ENCODE measurements around the gene SH3GL1. TPM values are rescaled to one million over a fixed set of nuclear protein-coding genes. Genes with fewer than 3 reads are reported as not detected.
A peak's percentile ranks its signal among the peaks of the same experiment; 100 is the strongest.

The SH3GL1 gene
- total and polyA plus RNA-seq, 7 donors, result 28.5 to 47.4 (median 33.9) TPM

GRCh38 chr19:4366666-4367335 is 33.5 kb downstream of the SH3GL1 start:
- WGBS, 2 donors, result 91 to 93% methylated on average over 16 of the region's 16 CpGs
- no peaks in the 10 kb centered on the region for H3K27me3 ChIP-seq
- DNase-seq, result no peak
- peaks cover 21 to 47% (median 39%) of the 10 kb centered on the region in 4 donors for H3K36me3 ChIP-seq
- H3K9me3 ChIP-seq, result no peaks in the 10 kb centered on the region
- intact Hi-C loops (cut with DNase I), result no loop called here
- peak overlapping the region in 2 of 4 donors; percentile 61 to 65 for H3K27ac ChIP-seq
- no peak for TF ChIP-seq POLR2AphosphoS5 (IDR thresholded peaks at IDR 0.05)
- no peak for TF ChIP-seq CTCF (IDR thresholded peaks at IDR 0.05)
- TF ChIP-seq POLR2A (IDR thresholded peaks at IDR 0.05), result no peak
- peaks cover 0 to 50% (median 44%) of the 10 kb centered on the region in 4 donors for H3K4me1 ChIP-seq
- no peak overlapping the region for H3K4me3 ChIP-seq

GRCh38 chr19:4365791-4366665 is 34.3 kb downstream of the SH3GL1 start:
- TF ChIP-seq CTCF (IDR thresholded peaks at IDR 0.05) (no peak), POLR2A (IDR thresholded peaks at IDR 0.05) (no peak), EP300 (IDR thresholded peaks at IDR 0.05) (no peak), POLR2AphosphoS5 (IDR thresholded peaks at IDR 0.05) (no peak)
- no peaks in the 10 kb centered on the region for H3K27me3 ChIP-seq
- intact Hi-C loops (cut with DNase I), result no loop called here
- H3K36me3 ChIP-seq, result peaks cover 26 to 55% (median 42%) of the 10 kb centered on the region in 4 donors
- H3K27ac ChIP-seq, result no peak overlapping the region
- H3K9me3 ChIP-seq, result no peaks in the 10 kb centered on the region
- no peak for DNase-seq
- 94% methylated on average over 19 of the region's 19 CpGs for WGBS, 2 donors
- H3K4me1 ChIP-seq, result peaks cover 3 to 46% (median 41%) of the 10 kb centered on the region in 4 donors
- no peak overlapping the region for H3K4me3 ChIP-seq

GRCh38 chr19:4365341-4365740 is 35.0 kb downstream of the SH3GL1 start:
- Histone ChIP-seq H3K4me1 (peaks cover 3 to 46% (median 35%) of the 10 kb centered on the region in 4 donors), H3K27me3 (no peaks in the 10 kb centered on the region), H3K27ac (no peak overlapping the region), H3K9me3 (no peaks in the 10 kb centered on the region), H3K36me3 (peaks cover 26 to 61% (median 42%) of the 10 kb centered on the region in 4 donors), H3K4me3 (no peak overlapping the region)
- no peak for TF ChIP-seq CTCF (IDR thresholded peaks at IDR 0.05)
- 62 to 89% methylated on average over 16 of the region's 16 CpGs for WGBS, 2 donors
- no peak for DNase-seq
- intact Hi-C loops (cut with DNase I), result no loop called here

- Histone ChIP-seq H3K9me3 (no peaks in the 10 kb centered on the region), H3K27ac (no peak overlapping the region), H3K4me3 (no peak overlapping the region), H3K27me3 (no peaks in the 10 kb centered on the region), H3K4me1 (peaks cover 3 to 32% (median 19%) of the 10 kb centered on the region in 4 donors), H3K36me3 (peaks cover 26 to 74% (median 48%) of the 10 kb centered on the region in 4 donors)
- no peak for DNase-seq
- 92 to 95% methylated on average over 26 of the region's 26 CpGs for WGBS, 2 donors
- intact Hi-C loops (cut with DNase I), result no loop called here
- TF ChIP-seq POLR2AphosphoS5 (IDR thresholded peaks at IDR 0.05) (no peak), CTCF (IDR thresholded peaks at IDR 0.05) (no peak), POLR2A (IDR thresholded peaks at IDR 0.05) (no peak), EP300 (IDR thresholded peaks at IDR 0.05) (no peak)
Measured at GRCh38 chr19:4363571-4364304, 36.6 kb downstream of the SH3GL1 start.

Measured in sigmoid colon (tissue), 7 donors.